Liver (tissue), 9 donors: ENCODE measurements around the gene SLC8A3. TPM values are rescaled to one million over a fixed set of nuclear protein-coding genes. Genes with fewer than 3 reads are reported as not detected.
A peak's percentile ranks its signal among the peaks of the same experiment; 100 is the strongest.

Experiments
- DNase-seq: peaks from one replicate; pipeline ENCODE4 v3.0.0-alpha.2; 2017; ENCODE audit warnings: low spot score
- H3K27ac ChIP-seq, 2 donors: one replicate each; pipeline ENCODE4 v1.7.0; 2013; ENCODE audit warnings: inconsistent platforms in 2 of 2, low read length in 2 of 2, control low read depth in 1 of 2, low read depth in 1 of 2, mild to moderate bottlenecking in 1 of 2
- H3K27me3 ChIP-seq, 4 donors: one replicate each; pipeline versions ENCODE4 v1.6.1 to v1.7.0; 2013; ENCODE audit warnings: low read length in 3 of 4, inconsistent platforms in 1 of 4, mild to moderate bottlenecking in 1 of 4, moderate library complexity in 1 of 4; ENCODE audit not compliant: control insufficient read depth in 4 of 4, insufficient read depth in 4 of 4
- H3K36me3 ChIP-seq, 4 donors: one replicate each; pipeline versions ENCODE4 v1.6.1 to v1.7.0; 2013; ENCODE audit warnings: low read length in 3 of 4, mild to moderate bottlenecking in 3 of 4, low read depth in 1 of 4, moderate library complexity in 1 of 4; ENCODE audit not compliant: control insufficient read depth in 4 of 4, insufficient read depth in 3 of 4
- H3K4me1 ChIP-seq, 4 donors: one replicate each; pipeline versions ENCODE4 v1.6.1 to v1.7.0; 2013; ENCODE audit warnings: low read length in 3 of 4, mild to moderate bottlenecking in 3 of 4, moderate library complexity in 1 of 4; ENCODE audit not compliant: control insufficient read depth in 4 of 4, insufficient read depth in 4 of 4
- H3K4me3 ChIP-seq, 3 donors: one replicate each; pipeline versions ENCODE4 v1.6.1 to v1.7.0; 2013; ENCODE audit warnings: low read length in 3 of 3, control low read depth in 1 of 3, low read depth in 1 of 3, mild to moderate bottlenecking in 1 of 3
- H3K9ac ChIP-seq, 2 donors: one replicate each; pipeline ENCODE4 v1.7.0; 2013; ENCODE audit warnings: low read length in 2 of 2, mild to moderate bottlenecking in 2 of 2, moderate library complexity in 2 of 2, control low read depth in 1 of 2, low read depth in 1 of 2
- H3K9me3 ChIP-seq, 4 donors: one replicate each; pipeline versions ENCODE4 v1.6.1 to v1.7.0; 2013; ENCODE audit warnings: low read length in 3 of 4; ENCODE audit not compliant: control insufficient read depth in 4 of 4
- EGR1 ChIP-seq, 2 donors: IDR thresholded peaks; 2 replicates each; pipeline ENCODE4 v1.6.1; 2016 to 2018; ENCODE audit warnings: antibody characterized with exemption in 2 of 2, low read depth in 2 of 2
- FOXA1 ChIP-seq: IDR thresholded peaks from 2 replicates; pipeline ENCODE4 v1.6.1; 2016; ENCODE audit warnings: antibody characterized with exemption
- FOXA2 ChIP-seq: IDR thresholded peaks from 2 replicates; pipeline ENCODE4 v1.6.1; 2016; ENCODE audit warnings: antibody characterized with exemption
- GABPA ChIP-seq, 2 donors: IDR thresholded peaks in 1 of 2; conservative IDR thresholded peaks in 1 of 2; 2 replicates each; pipeline ENCODE4 v1.6.1; 2016; ENCODE audit warnings: antibody characterized with exemption in 2 of 2, mild to moderate bottlenecking in 1 of 2, moderate library complexity in 1 of 2
- HNF4G ChIP-seq: IDR thresholded peaks from 2 replicates; pipeline ENCODE4 v1.6.1; 2016; ENCODE audit warnings: antibody characterized with exemption
- NR2F2 ChIP-seq: IDR thresholded peaks from 2 replicates; pipeline ENCODE4 v1.6.1; 2016; ENCODE audit warnings: antibody characterized with exemption
- RAD21 ChIP-seq, 2 donors: IDR thresholded peaks; 2 replicates each; pipeline ENCODE4 v1.6.1; 2016; ENCODE audit warnings: antibody characterized with exemption in 2 of 2, mild to moderate bottlenecking in 2 of 2
- RXRA ChIP-seq, 2 donors: IDR thresholded peaks; 2 replicates each; pipeline ENCODE4 v1.6.1; 2017 to 2018; ENCODE audit warnings: antibody characterized with exemption in 2 of 2, mild to moderate bottlenecking in 1 of 2
- SP1 ChIP-seq: IDR thresholded peaks from 2 replicates; pipeline ENCODE4 v1.6.1; 2018; ENCODE audit warnings: antibody characterized with exemption, mild to moderate bottlenecking
- TAF1 ChIP-seq: conservative IDR thresholded peaks from 2 replicates; pipeline ENCODE4 v1.6.1; 2016; ENCODE audit warnings: antibody characterized with exemption, mild to moderate bottlenecking
- YY1 ChIP-seq: IDR thresholded peaks from 2 replicates; pipeline ENCODE4 v1.6.1; 2016; ENCODE audit warnings: antibody characterized with exemption, mild to moderate bottlenecking
- WGBS: extraction: QIAGEN DNeasy Blood & Tissue Kit; methylation state at CpG from one replicate; pipeline ENCODE4 v1.1.7; 2013; 5-methylcytosine and 5-hydroxymethylcytosine counted together
- polyA plus RNA-seq, 2 donors: library from polyadenylated mRNA; stranded (reverse) in 1 of 2; unstranded in 1 of 2; fragments of 200-250 nt in 1 of 2; fragments of >200 nt in 1 of 2; fragmentation: Nextera tagmentation in 1 of 2; extraction: Ambion mirVana in 1 of 2; gene quantifications; one replicate each; pipeline versions ENCODE4 v1.2.1 to v1.2.3, GENCODE V29; 2013 to 2015
- total RNA-seq, 2 donors: library from RNA; depleted of rRNA; stranded (reverse); fragments of >200 nt; gene quantifications; one replicate each; pipeline ENCODE4 v1.2.3, GENCODE V29; 2014
- TF ChIP-seq, protein P1 (sequence below): IDR thresholded peaks from 2 replicates; pipeline ENCODE4 v1.6.1; 2016; ENCODE audit warnings: antibody characterized with exemption
- TF ChIP-seq, protein P2 (sequence below): IDR thresholded peaks from 2 replicates; pipeline ENCODE4 v1.6.1; 2016; ENCODE audit warnings: antibody characterized with exemption
- TF ChIP-seq, protein P3 (sequence below): IDR thresholded peaks from 2 replicates; pipeline ENCODE4 v1.6.1; 2016; ENCODE audit warnings: antibody characterized with exemption
- TF ChIP-seq, protein P4 (sequence below): IDR thresholded peaks from 2 replicates; pipeline ENCODE4 v1.6.1; 2016; ENCODE audit warnings: antibody characterized with exemption, mild to moderate bottlenecking
- donor health status: healthy.
- donor health status: healthy.
- donor health status: healthy.
- donor health status: healthy.
- donor health status: healthy.

Gene SLC8A3
- total and polyA plus RNA-seq, 4 donors, result 0.05 to 0.56 (median 0.10) TPM; not detected in 1

DNA sequence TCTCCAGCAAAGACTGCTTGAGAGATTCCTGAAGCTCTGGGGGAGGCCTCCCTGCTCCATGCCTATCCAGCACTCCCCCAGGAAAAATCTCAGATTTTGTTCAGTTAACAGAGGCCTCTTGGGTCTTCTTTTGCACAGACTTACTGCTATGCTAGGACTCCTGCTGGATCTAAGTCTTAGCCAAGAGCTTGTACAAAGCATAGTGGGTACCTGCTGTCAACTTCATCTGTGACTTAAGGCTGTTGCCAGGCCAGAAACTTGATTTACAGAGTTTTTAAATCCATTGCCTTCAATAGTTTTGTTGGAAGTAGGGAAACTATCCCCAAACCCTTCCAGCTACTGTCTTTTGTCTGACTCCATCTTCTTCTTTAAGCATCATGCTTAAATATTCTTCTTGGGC lies 169.1 kb downstream of the SLC8A3 start:
- H3K9ac ChIP-seq, result no peak overlapping the region
- H3K4me1 ChIP-seq, result peaks cover 0 to 10% (median 8%) of the 10 kb centered on the region in 4 donors
- H3K36me3 ChIP-seq, result peaks cover 4 to 52% (median 24%) of the 10 kb centered on the region in 4 donors
- H3K27me3 ChIP-seq, result no peaks in the 10 kb centered on the region
- no peak for DNase-seq
- no peak overlapping the region for H3K27ac ChIP-seq
- H3K4me3 ChIP-seq, result no peak overlapping the region
- no peaks in the 10 kb centered on the region for H3K9me3 ChIP-seq
- TF ChIP-seq HNF4G (no peak), GABPA (IDR thresholded peaks at IDR 0.05 in 1 of 2, conservative IDR thresholded peaks at IDR 0.05 in 1 of 2) (no peak), NR2F2 (no peak), YY1 (no peak), FOXA1 (no peak), RAD21 (IDR thresholded peaks at IDR 0.05) (no peak), TAF1 (no peak), EGR1 (IDR thresholded peaks at IDR 0.05; ENCODE audit: low read depth in 2 of 2) (no peak), RXRA (IDR thresholded peaks at IDR 0.05) (no peak)
- TF ChIP-seq, protein P1, sequence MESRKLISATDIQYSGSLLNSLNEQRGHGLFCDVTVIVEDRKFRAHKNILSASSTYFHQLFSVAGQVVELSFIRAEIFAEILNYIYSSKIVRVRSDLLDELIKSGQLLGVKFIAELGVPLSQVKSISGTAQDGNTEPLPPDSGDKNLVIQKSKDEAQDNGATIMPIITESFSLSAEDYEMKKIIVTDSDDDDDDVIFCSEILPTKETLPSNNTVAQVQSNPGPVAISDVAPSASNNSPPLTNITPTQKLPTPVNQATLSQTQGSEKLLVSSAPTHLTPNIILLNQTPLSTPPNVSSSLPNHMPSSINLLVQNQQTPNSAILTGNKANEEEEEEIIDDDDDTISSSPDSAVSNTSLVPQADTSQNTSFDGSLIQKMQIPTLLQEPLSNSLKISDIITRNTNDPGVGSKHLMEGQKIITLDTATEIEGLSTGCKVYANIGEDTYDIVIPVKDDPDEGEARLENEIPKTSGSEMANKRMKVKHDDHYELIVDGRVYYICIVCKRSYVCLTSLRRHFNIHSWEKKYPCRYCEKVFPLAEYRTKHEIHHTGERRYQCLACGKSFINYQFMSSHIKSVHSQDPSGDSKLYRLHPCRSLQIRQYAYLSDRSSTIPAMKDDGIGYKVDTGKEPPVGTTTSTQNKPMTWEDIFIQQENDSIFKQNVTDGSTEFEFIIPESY, result no peak
- TF ChIP-seq, protein P2, sequence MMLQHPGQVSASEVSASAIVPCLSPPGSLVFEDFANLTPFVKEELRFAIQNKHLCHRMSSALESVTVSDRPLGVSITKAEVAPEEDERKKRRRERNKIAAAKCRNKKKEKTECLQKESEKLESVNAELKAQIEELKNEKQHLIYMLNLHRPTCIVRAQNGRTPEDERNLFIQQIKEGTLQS, result no peak
- TF ChIP-seq, protein P3, sequence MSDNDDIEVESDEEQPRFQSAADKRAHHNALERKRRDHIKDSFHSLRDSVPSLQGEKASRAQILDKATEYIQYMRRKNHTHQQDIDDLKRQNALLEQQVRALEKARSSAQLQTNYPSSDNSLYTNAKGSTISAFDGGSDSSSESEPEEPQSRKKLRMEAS, result no peak

DNA sequence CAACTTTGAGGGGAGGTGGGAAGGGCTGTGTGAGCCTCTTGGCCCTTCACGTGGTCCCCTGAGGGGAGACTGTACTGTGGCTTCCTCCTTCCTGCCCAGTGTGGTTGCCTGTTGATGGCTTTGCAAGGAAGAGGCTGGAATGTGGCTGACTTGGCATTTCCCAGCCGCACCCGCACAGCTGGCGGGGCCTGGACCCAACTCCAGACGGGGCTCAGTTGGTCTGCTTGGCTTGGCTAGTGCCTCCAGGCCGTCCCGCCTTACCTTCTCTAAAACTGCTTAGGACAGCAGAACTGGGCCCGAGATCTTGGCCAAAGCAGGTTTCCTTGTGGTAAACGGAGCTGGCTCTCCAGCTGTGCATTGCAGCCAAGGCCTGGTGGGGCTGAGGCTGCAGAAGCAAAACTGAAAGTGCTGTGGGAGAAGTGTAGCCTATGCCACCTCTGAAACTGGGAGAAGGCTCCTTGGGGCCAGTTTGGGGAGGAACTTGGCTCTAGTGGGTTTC lies 170.0 kb downstream of the SLC8A3 start:
- DNase-seq, result no peak
- TF ChIP-seq HNF4G (no peak), RAD21 (IDR thresholded peaks at IDR 0.05) (peak in 1 of 2 donors; percentile 23)
- TF ChIP-seq, protein P2, result no peak
- no peak overlapping the region for H3K9ac ChIP-seq
- no peak overlapping the region for H3K27ac ChIP-seq
- H3K9me3 ChIP-seq, result no peaks in the 10 kb centered on the region
- H3K4me1 ChIP-seq, result peaks cover 0 to 10% (median 8%) of the 10 kb centered on the region in 4 donors
- no peak overlapping the region for H3K4me3 ChIP-seq
- WGBS, result 46% methylated on average over 9 of the region's 9 CpGs
- H3K36me3 ChIP-seq, result peaks cover 4 to 57% (median 23%) of the 10 kb centered on the region in 4 donors
- H3K27me3 ChIP-seq, result no peaks in the 10 kb centered on the region

DNA sequence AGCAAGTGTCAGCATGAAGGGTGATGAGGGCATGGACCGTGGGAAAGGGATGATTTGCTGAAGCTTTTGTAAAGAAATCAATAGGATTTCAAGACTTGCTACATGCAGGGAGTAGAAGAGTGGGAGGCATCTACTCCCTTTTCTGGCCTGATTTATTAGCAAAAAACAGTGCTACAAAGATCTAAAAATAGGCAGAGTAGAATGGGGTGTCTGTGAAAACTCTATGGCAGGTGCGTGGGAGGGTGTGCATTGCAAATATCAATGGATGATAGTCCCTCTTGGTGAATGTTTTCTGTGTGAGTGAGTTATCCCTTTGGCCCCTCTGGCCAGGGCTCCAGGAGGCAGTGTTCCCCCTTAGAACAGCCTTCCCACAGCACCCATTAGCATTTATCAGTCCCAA lies 170.5 kb downstream of the SLC8A3 start:
- no peak overlapping the region for H3K27ac ChIP-seq
- H3K4me1 ChIP-seq, result peaks cover 0 to 10% (median 8%) of the 10 kb centered on the region in 4 donors
- WGBS, result 67% methylated on average over 2 of the region's 2 CpGs
- no peaks in the 10 kb centered on the region for H3K27me3 ChIP-seq
- no peak for TF ChIP-seq RXRA (IDR thresholded peaks at IDR 0.05)
- TF ChIP-seq, protein P3, result no peak
- TF ChIP-seq TAF1, result no peak
- TF ChIP-seq GABPA (IDR thresholded peaks at IDR 0.05 in 1 of 2, conservative IDR thresholded peaks at IDR 0.05 in 1 of 2), result no peak
- no peak for TF ChIP-seq EGR1 (IDR thresholded peaks at IDR 0.05; ENCODE audit: low read depth in 2 of 2)
- TF ChIP-seq, protein P1, result no peak
- TF ChIP-seq RAD21 (IDR thresholded peaks at IDR 0.05), result no peak
- TF ChIP-seq YY1, result no peak
- TF ChIP-seq, protein P4, sequence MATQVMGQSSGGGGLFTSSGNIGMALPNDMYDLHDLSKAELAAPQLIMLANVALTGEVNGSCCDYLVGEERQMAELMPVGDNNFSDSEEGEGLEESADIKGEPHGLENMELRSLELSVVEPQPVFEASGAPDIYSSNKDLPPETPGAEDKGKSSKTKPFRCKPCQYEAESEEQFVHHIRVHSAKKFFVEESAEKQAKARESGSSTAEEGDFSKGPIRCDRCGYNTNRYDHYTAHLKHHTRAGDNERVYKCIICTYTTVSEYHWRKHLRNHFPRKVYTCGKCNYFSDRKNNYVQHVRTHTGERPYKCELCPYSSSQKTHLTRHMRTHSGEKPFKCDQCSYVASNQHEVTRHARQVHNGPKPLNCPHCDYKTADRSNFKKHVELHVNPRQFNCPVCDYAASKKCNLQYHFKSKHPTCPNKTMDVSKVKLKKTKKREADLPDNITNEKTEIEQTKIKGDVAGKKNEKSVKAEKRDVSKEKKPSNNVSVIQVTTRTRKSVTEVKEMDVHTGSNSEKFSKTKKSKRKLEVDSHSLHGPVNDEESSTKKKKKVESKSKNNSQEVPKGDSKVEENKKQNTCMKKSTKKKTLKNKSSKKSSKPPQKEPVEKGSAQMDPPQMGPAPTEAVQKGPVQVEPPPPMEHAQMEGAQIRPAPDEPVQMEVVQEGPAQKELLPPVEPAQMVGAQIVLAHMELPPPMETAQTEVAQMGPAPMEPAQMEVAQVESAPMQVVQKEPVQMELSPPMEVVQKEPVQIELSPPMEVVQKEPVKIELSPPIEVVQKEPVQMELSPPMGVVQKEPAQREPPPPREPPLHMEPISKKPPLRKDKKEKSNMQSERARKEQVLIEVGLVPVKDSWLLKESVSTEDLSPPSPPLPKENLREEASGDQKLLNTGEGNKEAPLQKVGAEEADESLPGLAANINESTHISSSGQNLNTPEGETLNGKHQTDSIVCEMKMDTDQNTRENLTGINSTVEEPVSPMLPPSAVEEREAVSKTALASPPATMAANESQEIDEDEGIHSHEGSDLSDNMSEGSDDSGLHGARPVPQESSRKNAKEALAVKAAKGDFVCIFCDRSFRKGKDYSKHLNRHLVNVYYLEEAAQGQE, result no peak
- TF ChIP-seq, protein P2, result no peak
- TF ChIP-seq FOXA1, result no peak
- TF ChIP-seq SP1, result no peak
- TF ChIP-seq FOXA2, result no peak
- no peak overlapping the region for H3K9ac ChIP-seq
- H3K4me3 ChIP-seq, result no peak overlapping the region
- DNase-seq, result no peak
- H3K9me3 ChIP-seq, result no peaks in the 10 kb centered on the region
- peaks cover 4 to 56% (median 20%) of the 10 kb centered on the region in 4 donors for H3K36me3 ChIP-seq
